Astrocyte of the cerebellum (primary cell): ENCODE data around the gene ADCY4.

ENCODE experiments used
- DNase-seq: peaks from one replicate; pipeline ENCODE4 v3.0.0-alpha.2; 2011; ENCODE audit warnings: low read depth
- H3K4me3 ChIP-seq: 2 replicates; pipeline ENCODE4 v1.5.1; 2011; ENCODE audit warnings: mild to moderate bottlenecking, low read depth, low read length, moderate library complexity
- CTCF ChIP-seq: IDR thresholded peaks from 2 replicates; pipeline ENCODE4 v1.5.1; 2012; ENCODE audit warnings: low read length, low read depth, moderate library complexity, mild to moderate bottlenecking; ENCODE audit errors: missing control alignments
- in situ Hi-C: cut with HindIII; loops from 2 replicates; pipeline ENCODE4 v1.10.0; 2017; ENCODE audit warnings: low sequenced_read_pairs

Gene ADCY4

GRCh38 chr14:24325963-24326362, 8.9 kb downstream of the ADCY4 start:
- no peak for DNase-seq
- in situ Hi-C loops = no loop called here
- no peak overlapping the region for H3K4me3 ChIP-seq
- no peak for TF ChIP-seq CTCF

- no peak for DNase-seq
- in situ Hi-C loops = no loop called here
- H3K4me3 ChIP-seq = no peak overlapping the region
- no peak for TF ChIP-seq CTCF
Observed at GRCh38 chr14:24325041-24325530, 9.8 kb downstream of the ADCY4 start.

GRCh38 chr14:24324024-24324423, 10.8 kb downstream of the ADCY4 start:
- H3K4me3 ChIP-seq = no peak overlapping the region
- no peak for DNase-seq
- in situ Hi-C loops = loop anchor here (5.0 kb wide), 1 partner anchor 113 kb away; no protein-coding TSS in a partner anchor
- TF ChIP-seq CTCF = no peak

DNA sequence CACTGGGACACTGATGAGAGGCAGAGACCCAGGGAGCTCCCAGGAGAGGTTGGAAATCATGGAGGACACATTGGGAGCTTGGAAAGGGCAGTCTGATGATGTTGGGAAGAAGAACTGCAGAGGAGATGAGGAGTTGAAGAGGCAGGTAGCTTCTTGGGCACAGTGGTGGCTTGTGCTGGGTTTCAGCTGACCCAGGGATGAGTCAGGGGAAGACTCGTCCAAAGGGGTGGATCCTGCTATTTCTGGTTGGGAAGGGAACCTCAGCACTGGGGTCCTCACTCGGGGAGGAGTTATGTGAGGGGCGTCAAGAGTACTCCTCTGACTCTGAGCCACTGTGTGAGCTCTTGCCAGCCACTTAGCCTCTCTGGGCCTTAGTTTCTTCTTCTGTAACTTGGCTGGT, 11.5 kb downstream of the ADCY4 start:
- no peak for DNase-seq
- no peak for TF ChIP-seq CTCF
- H3K4me3 ChIP-seq = no peak overlapping the region
- in situ Hi-C loops = loop anchor here (5.0 kb wide), 1 partner anchor 114 kb away; no protein-coding TSS in a partner anchor

GRCh38 chr14:24322672-24323071, 12.2 kb downstream of the ADCY4 start:
- TF ChIP-seq CTCF = no peak
- DNase-seq = no peak

DNA sequence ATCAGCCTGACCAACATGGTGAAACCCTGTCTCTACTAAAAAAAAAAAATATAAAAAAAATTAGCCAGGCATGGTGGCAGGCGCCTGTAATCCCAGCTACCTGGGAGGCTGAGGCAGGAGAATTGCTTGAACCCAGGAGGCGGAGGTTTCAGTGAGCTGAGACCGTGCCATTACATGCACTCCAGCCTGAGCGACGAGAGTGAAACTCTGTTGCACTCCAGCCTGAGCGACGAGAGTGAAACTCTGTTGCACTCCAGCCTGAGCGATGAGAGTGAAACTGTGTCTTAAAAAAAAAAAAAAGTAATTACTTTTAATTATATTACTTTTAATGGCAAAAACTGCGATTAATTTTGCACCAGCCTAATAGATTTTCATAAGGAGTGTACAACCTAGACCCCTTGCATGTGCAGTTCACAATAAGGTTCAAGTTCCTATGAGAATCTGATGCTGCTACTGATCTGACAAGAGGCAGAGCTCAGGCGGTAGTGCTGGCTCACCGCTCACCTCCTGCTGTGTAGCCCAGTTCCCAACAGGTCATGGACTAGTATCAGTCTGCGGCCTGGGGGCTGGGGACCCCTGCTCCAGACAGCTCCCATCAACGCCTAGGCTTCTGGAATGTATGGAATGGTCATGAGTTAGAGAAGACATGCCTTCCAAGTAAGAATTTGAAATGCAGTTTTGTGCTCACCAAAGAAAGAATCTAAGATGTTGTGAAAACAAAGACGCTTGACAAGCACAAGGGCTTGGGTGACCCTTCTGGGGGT, 13.5 kb downstream of the ADCY4 start:
- no peak for DNase-seq
- in situ Hi-C loops = loop anchor here (5.0 kb wide), 1 partner anchor 116 kb away; no protein-coding TSS in a partner anchor
- no peak for TF ChIP-seq CTCF
- no peak overlapping the region for H3K4me3 ChIP-seq

More at GRCh38 chr14:24322672-24323071, 12.2 kb downstream of the ADCY4 start:
- H3K4me3 ChIP-seq = no peak overlapping the region
- in situ Hi-C loops = loop anchor here (5.0 kb wide), 1 partner anchor 115 kb away; no protein-coding TSS in a partner anchor
